Fibroblast of upper back skin (primary cell): ENCODE measurements around the gene ENDOV.
A peak's percentile ranks its signal among the peaks of the same experiment; 100 is the strongest.

Experiments used
- DNase-seq: peaks from one replicate; pipeline ENCODE4 v3.0.0-alpha.2; 2013

ENDOV gene

GRCh38 chr17:80472996-80473395, 58.0 kb downstream of the ENDOV start:
- no peak for DNase-seq

- no peak for DNase-seq
Observed at GRCh38 chr17:80473701-80474100, 58.7 kb downstream of the ENDOV start.

GRCh38 chr17:80474231-80474960, 59.4 kb downstream of the ENDOV start:
- DNase-seq, result peak; percentile 17

- no peak for DNase-seq
Observed at GRCh38 chr17:80474961-80475909, 60.3 kb downstream of the ENDOV start.

- no peak for DNase-seq
Observed at GRCh38 chr17:80475910-80476876, 61.2 kb downstream of the ENDOV start, which contains the start of gene NPTX1. TSS of gene NPTX1 (minus strand) at chr17:80476607. CDS start at chr17:80476446, 161 bp downstream.

- no peak for DNase-seq
Observed at GRCh38 chr17:80476877-80477646, 62.1 kb downstream of the ENDOV start.

- DNase-seq, result peak; percentile 50
Observed at GRCh38 chr17:80477647-80478478, 62.9 kb downstream of the ENDOV start.

GRCh38 chr17:80478487-80479245, 63.7 kb downstream of the ENDOV start:
- no peak for DNase-seq

- no peak for DNase-seq
Observed at GRCh38 chr17:80479246-80479566, 64.2 kb downstream of the ENDOV start.

- no peak for DNase-seq
Observed at GRCh38 chr17:80480248-80480647, 65.3 kb downstream of the ENDOV start.

- no peak for DNase-seq
Observed at GRCh38 chr17:80481284-80482057, 66.5 kb downstream of the ENDOV start.

- DNase-seq, result no peak
Observed at GRCh38 chr17:80482058-80482318, 67.0 kb downstream of the ENDOV start.

GRCh38 chr17:80482555-80483308, 67.8 kb downstream of the ENDOV start:
- DNase-seq, result no peak

GRCh38 chr17:80485846-80486245, 70.9 kb downstream of the ENDOV start:
- no peak for DNase-seq

- no peak for DNase-seq
Observed at GRCh38 chr17:80486692-80487091, 71.7 kb downstream of the ENDOV start.

GRCh38 chr17:80487511-80487910, 72.5 kb downstream of the ENDOV start:
- DNase-seq, result no peak
